Effector CD4-positive, alpha-beta T cell (primary cell): ENCODE results near the gene SPDYE6.
"Not testable (repeated sequence)": the region's sequence is repeated elsewhere in the genome, so short reads cannot be mapped to it uniquely, and the experiment has no call there.

Experiments used
- DNase-seq: peaks from one replicate; pipeline ENCODE4 v3.0.0-alpha.2; 2020

Gene SPDYE6

GRCh38 chr7:102317231-102318059 is 38.8 kb downstream of the SPDYE6 start:
- no peak for DNase-seq

DNA sequence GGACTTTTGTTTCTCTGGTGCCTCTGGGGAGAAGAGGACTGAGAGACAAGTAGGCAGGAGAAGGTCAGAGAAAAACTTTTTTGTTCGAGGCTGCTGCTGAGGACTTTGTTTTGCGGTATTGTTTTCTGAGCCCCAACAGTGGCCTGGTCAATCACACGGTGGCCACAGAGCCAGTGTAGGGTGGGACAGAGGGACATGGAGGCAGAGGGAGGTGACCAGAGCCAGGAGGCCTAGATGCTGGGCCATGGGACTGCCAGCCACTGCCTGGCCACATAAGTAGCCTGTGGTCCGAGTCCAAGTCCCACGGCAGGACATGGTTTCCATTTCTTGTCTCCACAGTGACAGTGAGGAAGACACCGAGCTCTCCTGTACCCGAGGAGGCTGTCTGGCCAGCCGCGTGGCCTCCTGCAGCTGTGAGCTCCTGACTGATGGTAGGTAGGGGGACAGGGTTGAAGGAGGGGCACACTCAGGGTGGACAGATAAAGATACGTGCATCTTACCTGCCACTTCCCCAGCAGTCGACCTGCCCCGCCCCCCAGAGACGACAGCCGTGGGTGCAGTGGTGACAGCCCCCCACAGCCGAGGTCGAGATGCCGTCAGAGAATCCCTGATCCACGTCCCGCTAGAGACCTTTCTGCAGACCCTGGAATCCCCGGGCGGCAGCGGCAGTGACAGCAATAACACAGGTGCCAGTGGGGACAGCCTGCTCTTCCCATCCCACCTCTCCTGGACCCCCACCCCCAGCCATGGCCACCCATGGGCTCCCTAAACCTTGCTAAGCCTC is 42.1 kb downstream of the SPDYE6 start:
- no peak for DNase-seq

- no peak for DNase-seq
Observed at GRCh38 chr7:102312317-102312716, 43.9 kb downstream of the SPDYE6 start.

DNA sequence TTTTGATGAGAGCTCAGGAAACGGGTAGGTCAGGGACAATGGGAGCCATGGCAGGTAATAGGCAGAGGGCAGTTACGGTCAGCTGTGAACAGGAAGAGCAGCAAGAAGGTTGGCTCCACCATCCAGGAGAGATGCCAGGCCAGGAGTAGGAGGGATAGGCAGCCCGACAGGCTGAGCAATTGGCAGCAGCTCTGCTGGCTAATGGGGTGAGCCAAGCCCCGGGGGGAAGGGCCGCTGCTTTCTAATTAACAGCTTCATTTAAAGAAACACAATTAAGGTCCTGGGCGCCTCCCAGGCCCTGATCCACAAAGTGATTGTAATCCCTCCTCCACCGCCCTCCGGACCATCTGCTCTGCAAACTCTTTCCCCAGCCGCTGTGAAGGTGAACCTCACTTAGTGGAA is 45.8 kb downstream of the SPDYE6 start:
- DNase-seq, result no peak

DNA sequence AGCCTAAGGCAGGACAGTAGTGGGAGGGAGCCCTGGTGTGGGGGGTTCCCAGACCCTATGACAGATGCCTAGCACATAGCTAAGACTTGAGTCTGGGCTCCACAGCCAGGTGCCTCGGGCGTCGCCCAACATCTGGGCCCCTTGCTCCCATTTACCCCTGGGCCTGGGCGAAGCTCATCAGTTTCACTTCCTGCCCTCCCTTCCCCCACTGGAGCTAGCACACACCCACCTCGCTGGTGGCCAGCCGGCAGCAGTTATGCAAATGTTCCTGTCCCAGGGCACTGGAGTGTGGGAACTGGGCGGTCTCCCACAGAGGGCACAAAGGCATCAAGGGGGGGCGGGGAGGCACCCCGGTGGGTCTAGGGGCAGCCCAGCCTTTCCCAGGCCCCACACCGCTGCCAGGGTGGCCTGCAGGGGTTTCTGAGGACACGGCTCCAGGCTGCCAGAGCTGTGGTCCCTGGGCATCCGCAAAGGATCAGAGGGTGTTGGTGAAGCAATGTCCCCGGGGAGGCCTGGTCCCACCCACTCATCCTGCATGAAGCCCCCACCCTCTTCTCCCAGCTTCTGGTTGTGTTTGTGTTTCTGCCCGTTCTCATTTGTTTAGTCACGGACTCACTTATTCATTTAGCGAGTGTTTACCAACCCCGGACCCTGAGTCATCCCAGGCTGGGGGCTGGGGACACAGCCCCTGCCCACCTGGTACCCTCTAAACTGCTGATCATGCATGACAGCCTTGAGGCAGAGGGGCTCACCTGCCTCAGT is 49.1 kb downstream of the SPDYE6 start:
- no peak for DNase-seq

DNA sequence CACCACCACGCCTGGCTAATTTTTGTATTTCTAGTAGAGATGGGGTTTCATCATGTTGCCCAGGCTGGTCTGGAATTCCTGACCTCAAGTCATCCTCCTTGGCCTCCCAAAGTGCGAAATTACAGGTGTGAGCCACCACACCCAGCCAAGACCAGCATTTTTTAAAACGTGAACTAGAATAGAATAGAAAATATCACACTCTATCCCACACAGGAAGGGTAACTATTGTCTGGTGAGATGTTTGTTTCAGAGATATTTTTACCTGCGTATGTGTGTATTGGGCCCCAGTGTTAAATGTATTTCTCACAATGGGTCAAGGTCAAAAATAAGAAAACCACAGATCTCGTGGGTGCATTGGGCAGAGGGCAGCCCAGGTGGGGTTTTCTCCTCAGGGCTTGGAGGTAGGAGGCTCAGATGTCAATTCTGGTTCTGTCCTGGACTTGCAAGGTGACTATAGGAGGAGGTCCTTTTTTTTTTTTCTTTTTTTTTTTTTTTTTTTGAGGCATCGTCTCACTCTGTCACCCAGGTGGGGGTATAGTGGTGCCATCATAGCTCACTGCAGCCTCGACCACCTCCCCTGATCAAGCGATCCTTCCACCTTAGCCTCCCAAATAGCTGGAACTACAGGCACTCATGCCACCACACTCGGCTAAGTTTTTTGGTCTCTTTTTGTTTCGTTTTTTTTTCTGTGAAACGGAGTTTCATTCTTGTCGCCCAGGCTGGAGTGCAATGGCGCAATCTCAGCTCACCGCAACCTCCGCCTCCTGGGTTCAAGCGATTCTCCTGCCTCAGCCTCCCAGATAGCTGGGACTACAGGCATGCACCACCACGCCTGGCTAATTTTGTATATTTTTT is 50.6 kb downstream of the SPDYE6 start:
- no peak for DNase-seq

DNA sequence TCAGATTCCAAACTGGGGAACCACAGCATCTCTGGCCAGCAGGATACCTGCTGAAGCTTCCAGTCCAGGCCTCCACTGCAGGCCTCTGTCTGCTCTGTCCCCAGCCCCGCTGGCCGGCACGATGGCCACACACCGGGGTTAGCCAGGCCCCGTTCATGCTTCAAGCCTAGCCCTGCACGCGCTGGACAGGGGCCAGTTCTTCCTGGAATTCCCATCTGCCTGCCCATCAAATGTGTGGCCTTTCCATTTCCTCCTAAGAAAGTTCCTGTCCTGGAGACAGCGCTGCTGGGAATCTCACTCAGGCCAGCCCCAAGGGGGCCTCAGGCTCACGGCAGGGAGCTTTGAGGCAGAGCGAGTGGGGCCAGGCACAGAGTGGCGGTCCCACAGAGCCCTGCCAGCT is 51.6 kb downstream of the SPDYE6 start:
- DNase-seq, result no peak

- DNase-seq, result no peak
Observed at GRCh38 chr7:102303669-102304422, 52.4 kb downstream of the SPDYE6 start.

DNA sequence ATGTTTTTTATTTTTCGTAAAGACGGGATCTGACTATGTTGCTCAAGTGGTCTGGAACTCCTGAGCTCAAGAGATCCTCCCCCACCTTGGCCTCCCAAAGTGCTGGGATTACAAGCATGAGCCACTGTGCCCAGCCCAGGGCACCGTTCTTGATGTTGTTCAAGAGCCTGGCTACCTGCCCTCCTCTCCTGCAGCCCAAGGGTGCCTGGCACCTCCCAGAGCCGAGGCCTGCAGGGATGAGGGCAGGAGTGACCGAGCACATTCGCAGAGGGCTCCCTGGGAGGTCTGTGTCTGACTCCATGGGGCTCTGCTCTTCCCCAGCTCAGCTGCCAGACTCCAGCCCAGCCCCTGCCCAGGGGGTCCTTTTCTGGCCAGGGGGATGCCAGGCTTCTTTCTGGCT is 54.2 kb downstream of the SPDYE6 start:
- no peak for DNase-seq

DNA sequence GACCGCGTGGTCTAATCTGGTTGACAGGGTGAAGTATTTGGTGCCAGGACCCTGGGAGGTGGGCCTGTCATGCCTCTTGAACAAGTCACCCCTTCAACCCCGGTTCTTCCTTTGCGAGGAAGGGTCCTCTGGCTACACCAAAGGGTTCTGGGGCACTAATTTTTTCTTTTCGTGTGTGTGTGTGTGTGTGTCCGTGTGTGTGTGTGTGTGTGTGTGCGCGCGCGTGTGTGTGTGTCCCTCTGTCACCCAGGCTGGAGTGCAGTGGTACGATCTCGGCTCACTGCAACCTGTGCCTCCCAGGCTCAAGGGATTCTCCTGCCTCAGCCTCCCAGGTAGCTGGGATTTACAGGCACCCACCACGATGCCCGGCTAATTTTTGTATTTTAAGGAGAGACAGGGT is 54.9 kb downstream of the SPDYE6 start:
- not testable (repeated sequence) for DNase-seq

DNA sequence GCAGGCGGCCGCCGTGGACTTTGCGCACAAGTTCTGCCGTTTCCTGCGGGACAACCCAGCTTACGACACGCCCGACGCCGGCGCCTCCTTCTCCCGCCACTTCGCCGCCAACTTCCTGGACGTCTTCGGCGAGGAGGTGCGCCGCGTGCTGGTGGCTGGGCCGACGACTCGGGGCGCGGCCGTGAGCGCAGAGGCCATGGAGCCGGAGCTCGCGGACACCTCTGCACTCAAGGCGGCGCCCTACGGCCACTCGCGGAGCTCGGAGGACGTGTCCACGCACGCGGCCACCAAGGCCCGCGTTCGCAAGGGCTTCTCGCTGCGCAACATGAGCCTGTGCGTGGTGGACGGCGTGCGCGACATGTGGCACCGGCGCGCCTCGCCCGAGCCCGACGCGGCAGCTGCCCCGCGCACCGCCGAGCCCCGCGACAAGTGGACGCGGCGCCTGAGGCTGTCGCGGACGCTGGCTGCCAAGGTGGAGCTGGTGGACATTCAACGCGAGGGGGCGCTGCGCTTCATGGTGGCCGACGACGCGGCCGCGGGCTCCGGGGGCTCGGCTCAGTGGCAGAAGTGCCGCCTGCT is 55.5 kb downstream of the SPDYE6 start:
- no peak for DNase-seq

DNA sequence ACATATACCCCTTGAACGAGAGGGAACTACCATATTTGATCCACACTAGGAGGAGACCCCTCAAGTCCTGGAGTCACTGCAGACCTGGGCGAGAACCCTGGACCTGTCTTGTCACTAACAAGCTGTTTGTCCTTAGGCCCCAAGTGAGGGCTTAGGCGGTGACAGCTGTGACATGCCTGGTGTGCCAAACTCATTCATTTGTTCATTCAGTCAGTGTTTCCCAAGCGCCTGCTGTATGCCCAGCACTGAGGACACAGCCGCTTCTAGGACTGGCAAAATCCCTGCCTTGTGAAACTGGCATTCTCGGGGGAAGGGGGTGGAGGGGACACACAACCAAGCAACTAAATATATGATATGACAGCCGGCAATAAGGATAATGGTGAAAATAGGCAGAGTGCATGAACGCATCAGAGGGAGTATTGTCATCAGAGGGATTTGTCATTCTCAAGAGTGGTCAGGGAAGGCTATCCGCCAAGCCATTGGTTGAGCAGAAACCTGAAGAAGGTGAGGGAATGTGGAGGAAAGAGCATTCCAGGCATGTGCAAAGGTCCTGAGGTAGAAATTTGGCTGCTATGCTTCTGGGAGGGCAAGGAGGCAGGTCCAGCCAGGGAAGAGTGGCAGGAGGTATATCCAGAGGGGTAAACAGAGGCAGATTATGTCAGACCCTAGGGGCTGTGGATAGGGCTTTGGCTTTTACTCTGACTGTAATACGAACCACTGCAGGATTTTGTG is 58.6 kb downstream of the SPDYE6 start:
- DNase-seq, result no peak

- DNase-seq, result no peak
Observed at GRCh38 chr7:102296514-102296913, 59.7 kb downstream of the SPDYE6 start.

- DNase-seq, result no peak
Observed at GRCh38 chr7:102296179-102296438, 60.1 kb downstream of the SPDYE6 start.
